Right lobe of liver (tissue), 6 donors: Measurements from ENCODE around the gene WDHD1. TPM values are rescaled to one million over a fixed set of nuclear protein-coding genes. Genes with fewer than 3 reads are reported as not detected.
"Not testable (repeated sequence)": the region's sequence is repeated elsewhere in the genome, so short reads cannot be mapped to it uniquely, and the experiment has no call there.

ENCODE experiments used
- ATAC-seq, 4 donors: fragments of 200-7000 bp; cut with Tn5 transposase; one replicate each; pipeline ENCODE4 v1.9.1; 2020; ENCODE audit warnings: mild to moderate bottlenecking in 4 of 4, moderate library complexity in 4 of 4
- DNase-seq, 3 donors: peaks; one replicate each; pipeline ENCODE4 v3.0.0-alpha.2; 2020
- H3K27ac ChIP-seq, 3 donors: fragments of 200-600 bp; one replicate each; pipeline ENCODE4 v1.8.0; 2022
- H3K27me3 ChIP-seq, 2 donors: fragments of 200-600 bp; one replicate each; pipeline ENCODE4 v1.8.0; 2022
- H3K36me3 ChIP-seq, 4 donors: fragments of 200-600 bp; sonication (generic) in 1 of 4; one replicate each; pipeline versions ENCODE4 v1.5.1 to v1.8.0; 2017 to 2022; ENCODE audit warnings: control low read depth in 1 of 4
- H3K4me1 ChIP-seq, 4 donors: fragments of 200-600 bp; sonication (generic) in 1 of 4; one replicate each; pipeline versions ENCODE4 v1.5.1 to v1.8.0; 2017 to 2022; ENCODE audit warnings: control low read depth in 1 of 4
- H3K4me3 ChIP-seq, 3 donors: fragments of 200-600 bp; one replicate each; pipeline ENCODE4 v1.8.0; 2022
- H3K9me3 ChIP-seq, 4 donors: fragments of 200-600 bp; sonication (generic) in 1 of 4; one replicate each; pipeline versions ENCODE4 v1.5.1 to v1.8.0; 2017 to 2022; ENCODE audit warnings: control low read depth in 1 of 4
- POLR2A ChIP-seq: fragments of 450-650 bp; IDR thresholded peaks from one replicate; pipeline ENCODE4 v1.6.1; 2017; ENCODE audit warnings: antibody characterized with exemption, mild to moderate bottlenecking
- WGBS: methylation state at CpG from one replicate; pipeline ENCODE4 v1.1.6; 2018; ENCODE audit warnings: low coverage, low lambda C conversion rate; ENCODE audit not compliant: insufficient coverage; ENCODE audit errors: missing lambda C conversion rate; 5-methylcytosine and 5-hydroxymethylcytosine counted together
- intact Hi-C, 2 donors: fragments of 100-400 bp; cut with DNase I; formaldehyde crosslinking; loops; one replicate each; pipeline versions ENCODE4 v1.11.2 to v1.14.1; 2022
- total RNA-seq, 6 experiments: library from RNA; depleted of rRNA in 2 of 6; stranded (reverse); fragments of >200 nt in 2 of 6; fragmentation: NEBNext Ultra II Directional in 3 of 6; extraction: Animal tissue kit (Norgen Biotek cat#: 25700) in 3 of 6; gene quantifications; one replicate each; pipeline versions ENCODE4 v1.1.0 to v1.2.4, GENCODE V29; 2016 to 2023
- TF ChIP-seq, protein P1 (sequence below), 4 donors: fragments of 200-600 bp in 3 of 4; fragments of 450-650 bp in 1 of 4; IDR thresholded peaks; one replicate each; pipeline versions ENCODE4 v1.5.1 to v1.8.0; 2016 to 2022; ENCODE audit warnings: antibody characterized with exemption in 4 of 4, mild to moderate bottlenecking in 2 of 4
- donor health status: DM: no; HTN: yes; CAD: no.
- donor health status: DM: no; HTN: no; CAD: no.
- donor health status: DM: no; HTN: no; CAD: no.
- donor health status: DM: no; HTN: yes; CAD: no.
- donor health status: DM: no; HTN: yes; CAD: no.

Gene WDHD1
- total RNA-seq, 6 experiments from 2014 or later = 0.53 to 2.6 (median 1.3) TPM

DNA sequence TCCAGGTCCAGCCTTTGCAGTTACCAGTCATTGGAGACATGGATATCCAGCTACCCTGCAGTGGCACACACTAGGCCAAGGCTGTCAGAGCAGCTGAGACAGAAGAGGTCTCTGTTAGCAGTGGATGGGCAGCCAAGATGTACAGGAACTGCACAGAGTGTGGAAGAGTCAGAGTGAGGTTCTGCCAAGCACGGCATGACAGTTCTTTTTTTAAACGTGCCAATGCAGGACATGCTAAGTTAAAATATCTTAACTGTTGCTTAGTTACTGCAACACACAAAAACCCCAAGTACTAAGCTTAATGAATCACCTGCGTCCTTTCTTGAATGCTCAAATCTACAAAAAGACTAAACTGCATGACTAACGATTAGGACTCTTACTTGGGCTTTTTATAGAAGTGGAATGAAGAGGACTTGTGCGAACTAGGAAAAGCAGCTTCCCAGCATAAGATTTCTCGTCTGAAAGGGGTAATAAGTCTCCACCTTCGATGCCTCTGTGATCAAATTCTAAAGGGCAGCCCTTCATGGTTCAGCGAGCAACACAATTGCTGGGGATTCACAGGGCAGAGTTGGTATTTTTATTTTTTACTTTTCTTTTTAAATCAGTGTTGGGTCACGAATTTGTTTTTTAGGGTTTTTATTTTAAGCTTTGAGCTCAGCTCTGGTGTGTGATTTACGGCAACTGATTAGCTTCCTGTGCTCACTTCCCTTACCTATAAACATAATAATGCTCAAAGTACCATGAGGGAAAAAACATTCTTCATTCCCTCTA, 45.2 kb upstream of the WDHD1 start:
- no peak overlapping the region for H3K27ac ChIP-seq
- ATAC-seq (peak in 3 of 4 donors; percentile 13 to 39 (median 29)), DNase-seq (no peak)
- no peaks in the 10 kb centered on the region for H3K27me3 ChIP-seq
- H3K4me1 ChIP-seq = no peaks in the 10 kb centered on the region
- intact Hi-C loops = no loop called here
- whole genome bisulfite sequencing = 44% methylated on average over 10 of the region's 10 CpGs
- H3K36me3 ChIP-seq = no peaks in the 10 kb centered on the region
- no peak for TF ChIP-seq POLR2A
- TF ChIP-seq, protein P1, sequence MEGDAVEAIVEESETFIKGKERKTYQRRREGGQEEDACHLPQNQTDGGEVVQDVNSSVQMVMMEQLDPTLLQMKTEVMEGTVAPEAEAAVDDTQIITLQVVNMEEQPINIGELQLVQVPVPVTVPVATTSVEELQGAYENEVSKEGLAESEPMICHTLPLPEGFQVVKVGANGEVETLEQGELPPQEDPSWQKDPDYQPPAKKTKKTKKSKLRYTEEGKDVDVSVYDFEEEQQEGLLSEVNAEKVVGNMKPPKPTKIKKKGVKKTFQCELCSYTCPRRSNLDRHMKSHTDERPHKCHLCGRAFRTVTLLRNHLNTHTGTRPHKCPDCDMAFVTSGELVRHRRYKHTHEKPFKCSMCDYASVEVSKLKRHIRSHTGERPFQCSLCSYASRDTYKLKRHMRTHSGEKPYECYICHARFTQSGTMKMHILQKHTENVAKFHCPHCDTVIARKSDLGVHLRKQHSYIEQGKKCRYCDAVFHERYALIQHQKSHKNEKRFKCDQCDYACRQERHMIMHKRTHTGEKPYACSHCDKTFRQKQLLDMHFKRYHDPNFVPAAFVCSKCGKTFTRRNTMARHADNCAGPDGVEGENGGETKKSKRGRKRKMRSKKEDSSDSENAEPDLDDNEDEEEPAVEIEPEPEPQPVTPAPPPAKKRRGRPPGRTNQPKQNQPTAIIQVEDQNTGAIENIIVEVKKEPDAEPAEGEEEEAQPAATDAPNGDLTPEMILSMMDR (IDR thresholded peaks at IDR 0.05) = no peak
- no peak overlapping the region for H3K4me3 ChIP-seq
- H3K9me3 ChIP-seq = no peaks in the 10 kb centered on the region

DNA sequence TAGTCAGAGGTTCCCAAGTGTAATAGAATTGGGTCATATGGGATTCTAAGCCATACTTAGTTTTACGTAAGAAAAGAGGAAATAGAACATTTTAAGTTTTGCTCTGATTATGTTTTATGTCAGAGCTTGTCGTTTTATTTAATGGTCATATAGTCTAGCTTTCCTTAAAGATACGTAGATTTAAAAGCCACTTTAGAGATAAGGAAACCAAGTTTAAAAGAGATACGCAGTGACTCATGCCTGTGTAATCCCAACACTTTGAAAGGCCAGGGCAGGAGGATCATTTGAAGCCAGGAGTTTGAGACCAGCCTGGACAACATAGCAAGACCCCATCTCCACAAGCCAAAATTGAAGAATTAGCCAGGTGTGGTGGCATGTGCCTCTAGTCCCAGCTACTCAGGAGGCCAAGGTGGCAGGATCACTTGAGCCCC, 44.1 kb upstream of the WDHD1 start:
- DNase-seq = no peak
- H3K4me1 ChIP-seq = no peaks in the 10 kb centered on the region
- TF ChIP-seq, protein P1 (IDR thresholded peaks at IDR 0.05) = no peak
- TF ChIP-seq POLR2A = no peak
- H3K9me3 ChIP-seq = no peaks in the 10 kb centered on the region
- H3K4me3 ChIP-seq = no peak overlapping the region
- intact Hi-C loops = no loop called here
- WGBS = 54% methylated on average over 4 of the region's 4 CpGs
- peaks cover 0 to 4% (median 0%) of the 10 kb centered on the region in 4 donors for H3K36me3 ChIP-seq
- ATAC-seq = no peak
- H3K27me3 ChIP-seq = no peaks in the 10 kb centered on the region
- no peak overlapping the region for H3K27ac ChIP-seq

DNA sequence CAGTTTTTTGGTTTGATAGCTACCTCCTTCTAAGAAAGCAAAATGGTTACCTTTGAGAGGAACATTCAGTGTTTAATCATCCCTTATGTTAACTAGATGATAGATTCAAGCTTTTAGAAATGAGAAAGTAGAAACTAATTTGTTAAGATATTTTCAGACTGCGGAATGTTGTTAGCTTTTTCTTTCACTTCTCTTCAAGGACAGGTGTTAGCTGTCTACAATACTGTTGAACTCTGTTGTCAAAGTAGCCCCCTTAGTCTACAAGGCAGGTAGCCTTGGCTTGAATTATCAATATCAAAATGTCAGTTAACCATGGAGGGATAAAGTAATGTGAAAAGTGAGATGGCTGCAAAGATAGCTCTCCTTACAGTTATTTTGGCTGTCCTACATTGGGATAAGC, 39.3 kb upstream of the WDHD1 start:
- peaks cover 0 to 8% (median 0%) of the 10 kb centered on the region in 4 donors for H3K4me1 ChIP-seq
- no peaks in the 10 kb centered on the region for H3K27me3 ChIP-seq
- ATAC-seq (no peak), DNase-seq (no peak)
- 100% methylated on average over 1 of the region's 1 CpG for WGBS
- H3K27ac ChIP-seq = no peak overlapping the region
- no peak overlapping the region for H3K4me3 ChIP-seq
- no peaks in the 10 kb centered on the region for H3K9me3 ChIP-seq
- H3K36me3 ChIP-seq = peaks cover 0 to 34% (median 16%) of the 10 kb centered on the region in 4 donors
- TF ChIP-seq POLR2A = no peak
- TF ChIP-seq, protein P1 (IDR thresholded peaks at IDR 0.05) = no peak
- intact Hi-C loops = no loop called here

DNA sequence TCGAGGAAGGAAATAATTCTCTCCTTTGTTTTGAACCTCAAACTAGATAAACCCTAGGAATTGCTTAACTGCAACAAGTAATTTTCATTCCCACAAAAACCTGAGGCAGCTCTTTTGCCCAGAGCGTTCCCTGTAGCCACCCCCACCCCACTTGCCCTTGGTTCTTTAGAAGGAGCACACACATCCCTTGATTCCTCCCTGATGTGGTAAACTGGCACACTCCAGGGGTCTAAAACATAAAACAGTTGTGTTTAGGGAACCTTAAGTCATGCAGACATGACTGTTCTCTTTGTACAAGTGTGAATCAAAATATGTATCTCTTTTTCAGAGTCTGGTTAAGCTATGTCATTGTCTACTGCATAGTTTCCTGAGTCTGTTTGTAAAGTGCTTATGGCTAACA, 38.5 kb upstream of the WDHD1 start:
- DNase-seq (no peak), ATAC-seq (no peak)
- peaks cover 0 to 8% (median 0%) of the 10 kb centered on the region in 4 donors for H3K4me1 ChIP-seq
- H3K36me3 ChIP-seq = peaks cover 0 to 34% (median 16%) of the 10 kb centered on the region in 4 donors
- intact Hi-C loops = no loop called here
- no peak overlapping the region for H3K27ac ChIP-seq
- H3K27me3 ChIP-seq = no peaks in the 10 kb centered on the region
- WGBS = 55% methylated on average over 2 of the region's 2 CpGs
- H3K9me3 ChIP-seq = no peaks in the 10 kb centered on the region
- TF ChIP-seq, protein P1 (IDR thresholded peaks at IDR 0.05) = no peak
- no peak for TF ChIP-seq POLR2A
- no peak overlapping the region for H3K4me3 ChIP-seq

DNA sequence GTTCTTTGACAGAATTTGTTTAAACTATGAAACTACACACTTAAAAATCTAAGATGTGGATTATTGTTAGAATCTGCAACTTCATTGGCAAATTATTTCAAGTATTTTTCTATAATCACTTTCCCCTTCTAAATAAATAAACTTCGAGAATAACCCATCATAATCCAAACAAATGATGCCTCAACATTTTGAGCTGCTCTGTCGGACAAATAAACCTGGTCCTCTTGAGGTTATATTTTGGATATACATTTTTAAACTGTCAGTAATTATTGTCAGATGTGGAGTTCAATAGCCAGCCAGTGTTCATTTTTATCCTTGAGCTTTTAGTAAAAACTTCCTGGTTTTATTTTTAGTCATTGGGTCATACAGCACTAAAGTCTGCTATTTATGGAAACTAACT, 38.0 kb upstream of the WDHD1 start:
- H3K9me3 ChIP-seq, H3K27me3 ChIP-seq, DNase-seq, ATAC-seq, intact Hi-C loops, H3K27ac ChIP-seq, H3K4me1 ChIP-seq, H3K4me3 ChIP-seq: not testable (repeated sequence)
- H3K36me3 ChIP-seq = peaks cover 0 to 34% (median 16%) of the 10 kb centered on the region in 4 donors
- 87% methylated on average over 2 of the region's 2 CpGs for WGBS
